ENCODE measurements around the gene FAM131A. TPM values are rescaled to one million over a fixed set of nuclear protein-coding genes. Genes with fewer than 3 reads are reported as not detected.

The FAM131A gene
- total and polyA plus RNA-seq, 5 donors = 26.5 to 41.1 (median 34.3) TPM

DNA sequence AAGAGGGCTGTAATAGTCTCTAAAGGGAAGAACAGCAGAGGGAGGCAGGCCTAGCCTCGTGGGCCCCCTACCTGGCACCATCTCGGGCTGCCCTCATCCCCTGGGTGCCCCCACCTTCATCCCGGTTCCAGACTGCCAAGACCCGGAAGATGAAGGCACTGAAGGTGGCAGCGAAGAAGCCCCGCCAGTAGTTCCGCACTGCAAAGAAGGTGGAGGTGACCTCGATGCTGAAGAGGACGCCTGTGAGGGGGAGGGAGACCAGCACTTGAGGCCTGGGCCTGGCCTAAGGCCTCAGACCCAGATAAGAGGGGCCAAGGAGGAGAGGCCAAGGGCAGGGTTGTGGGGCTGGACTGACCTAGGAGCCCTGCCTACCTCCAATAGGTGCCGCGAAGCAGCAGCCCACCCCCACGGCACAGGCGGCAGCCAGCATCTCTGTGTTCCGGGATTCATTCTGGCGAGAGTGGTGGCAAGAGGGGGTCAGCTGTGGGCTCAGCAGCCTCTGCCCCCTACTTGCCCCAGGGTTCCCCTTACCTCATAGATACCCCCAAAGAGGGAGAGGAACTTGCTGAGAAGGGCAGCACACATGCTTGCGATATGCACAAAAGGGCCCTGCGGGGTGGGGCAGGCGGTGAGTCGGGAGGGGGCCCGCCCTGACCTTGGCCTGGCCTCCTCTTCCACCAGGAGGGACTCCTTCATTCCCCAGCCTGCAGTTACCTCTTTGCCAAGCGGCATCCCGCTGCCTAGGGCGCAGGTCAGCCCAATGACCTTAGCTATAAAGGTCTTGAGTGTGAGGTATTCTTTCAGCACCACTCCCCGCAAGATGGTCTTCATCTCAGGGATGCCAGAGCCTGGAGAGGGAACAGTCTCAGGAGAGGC is 20.1 kb downstream of the FAM131A start:
- WGBS = 90% methylated on average over 24 of the region's 24 CpGs
- Histone ChIP-seq H3K4me3 (ENCODE audit: low read length) (no peak overlapping the region), H3K9me3 (ENCODE audit: control insufficient read depth, low read length) (no peaks in the 10 kb centered on the region), H3K27ac (ENCODE audit: low read length) (no peak overlapping the region), H3K4me1 (ENCODE audit: control insufficient read depth, insufficient read depth, low read length) (peaks cover 10% of the 10 kb centered on the region), H3K27me3 (ENCODE audit: control insufficient read depth, insufficient read depth) (no peaks in the 10 kb centered on the region)
- intact Hi-C loops (cut with DNase I) = no loop called here
- ATAC-seq = no peak
- DNase-seq = peak in 1 of 3 donors; percentile 43

DNA sequence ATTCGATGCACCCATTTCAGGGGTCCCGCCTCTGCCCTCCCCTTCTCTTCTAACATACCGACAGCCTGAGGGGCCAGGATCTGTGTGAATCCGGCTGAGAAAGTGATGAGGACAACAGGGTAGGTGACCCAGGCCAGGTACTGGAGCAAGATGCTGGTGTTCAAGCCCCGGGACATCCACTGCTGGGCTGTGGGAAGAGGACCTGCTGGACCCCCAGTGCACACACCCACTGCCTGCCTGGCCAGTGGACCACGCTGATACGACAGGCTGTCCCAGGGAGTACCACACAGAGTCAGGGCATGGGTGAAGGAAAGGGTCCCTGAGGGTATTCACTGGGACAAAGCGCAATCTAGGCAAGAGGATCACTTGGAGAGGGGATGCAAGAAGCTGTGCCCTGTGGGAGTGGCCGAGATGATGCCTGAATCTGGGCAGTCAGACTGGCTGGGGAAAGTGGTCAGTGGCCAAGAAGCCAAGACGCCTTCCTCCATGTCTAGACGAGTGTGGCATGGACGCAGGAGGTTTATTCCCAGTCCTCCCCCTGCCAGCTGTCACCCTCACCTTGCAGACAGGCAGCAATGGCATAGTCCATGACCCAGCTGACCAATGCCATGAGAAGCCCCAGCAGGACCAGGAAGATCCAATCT is 20.8 kb downstream of the FAM131A start:
- 93% methylated on average over 12 of the region's 12 CpGs for WGBS
- Histone ChIP-seq H3K27ac (ENCODE audit: low read length) (no peak overlapping the region), H3K9me3 (ENCODE audit: control insufficient read depth, low read length) (no peaks in the 10 kb centered on the region), H3K4me1 (ENCODE audit: control insufficient read depth, insufficient read depth, low read length) (peaks cover 10% of the 10 kb centered on the region), H3K27me3 (ENCODE audit: control insufficient read depth, insufficient read depth) (no peaks in the 10 kb centered on the region), H3K4me3 (ENCODE audit: low read length) (no peak overlapping the region)
- intact Hi-C loops (cut with DNase I) = no loop called here
- ATAC-seq = no peak
- no peak for DNase-seq

DNA sequence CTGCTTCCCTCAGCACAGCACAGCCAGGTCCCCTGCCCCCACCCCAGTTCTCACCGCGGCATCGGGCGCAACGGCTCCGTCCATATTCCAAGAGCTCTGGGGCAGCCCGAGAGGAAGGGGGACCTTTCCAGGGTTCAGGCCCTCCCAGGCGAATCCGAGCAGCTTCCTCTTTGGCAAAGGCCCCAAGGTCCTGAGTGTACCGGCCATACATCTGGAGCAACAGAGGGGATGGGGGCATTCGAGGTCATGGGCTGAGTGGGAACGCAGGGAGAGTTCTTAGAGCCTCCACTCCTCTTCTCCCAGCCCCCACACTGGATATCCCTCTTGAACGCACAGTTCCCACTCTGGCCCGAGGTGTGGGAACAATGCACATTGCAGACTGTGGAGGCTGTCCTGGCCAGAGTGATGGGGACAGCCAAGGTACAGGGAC is 21.5 kb downstream of the FAM131A start:
- intact Hi-C loops (cut with DNase I) = no loop called here
- DNase-seq = no peak
- Histone ChIP-seq H3K4me3 (ENCODE audit: low read length) (no peak overlapping the region), H3K9me3 (ENCODE audit: control insufficient read depth, low read length) (no peaks in the 10 kb centered on the region), H3K27me3 (ENCODE audit: control insufficient read depth, insufficient read depth) (no peaks in the 10 kb centered on the region), H3K27ac (ENCODE audit: low read length) (no peak overlapping the region), H3K4me1 (ENCODE audit: control insufficient read depth, insufficient read depth, low read length) (peaks cover 10% of the 10 kb centered on the region)
- 52% methylated on average over 14 of the region's 14 CpGs for WGBS
- no peak for ATAC-seq

DNA sequence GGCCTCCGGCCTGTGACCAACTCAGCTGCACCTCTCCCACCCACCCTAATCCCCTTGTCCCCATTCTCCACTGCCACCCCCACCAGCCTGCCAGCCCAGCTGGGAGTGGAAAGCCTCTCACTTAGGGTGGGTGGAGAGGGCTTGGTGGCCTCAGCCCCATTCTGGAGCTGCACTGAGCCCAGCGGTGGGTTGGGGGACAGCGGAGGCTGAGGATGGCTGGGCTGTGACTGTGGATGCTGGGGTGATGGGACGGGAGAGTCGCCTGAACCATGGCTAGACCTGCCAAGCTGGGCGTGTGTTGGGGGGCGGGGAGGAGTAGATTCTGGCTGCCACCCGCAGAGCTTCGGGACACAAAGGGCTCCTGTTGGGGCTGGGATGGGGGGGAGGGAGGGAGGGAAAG is 22.2 kb downstream of the FAM131A start:
- 64% methylated on average over 9 of the region's 9 CpGs for WGBS
- H3K4me1 ChIP-seq (ENCODE audit: control insufficient read depth, insufficient read depth, low read length) = peaks cover 10% of the 10 kb centered on the region
- DNase-seq (peak in 1 of 3 donors; percentile 63), ATAC-seq (no peak)
- no peak overlapping the region for H3K27ac ChIP-seq (ENCODE audit: low read length)
- intact Hi-C loops (cut with DNase I) = no loop called here
- no peaks in the 10 kb centered on the region for H3K9me3 ChIP-seq (ENCODE audit: control insufficient read depth, low read length)
- no peak overlapping the region for H3K4me3 ChIP-seq (ENCODE audit: low read length)
- no peaks in the 10 kb centered on the region for H3K27me3 ChIP-seq (ENCODE audit: control insufficient read depth, insufficient read depth)

DNA sequence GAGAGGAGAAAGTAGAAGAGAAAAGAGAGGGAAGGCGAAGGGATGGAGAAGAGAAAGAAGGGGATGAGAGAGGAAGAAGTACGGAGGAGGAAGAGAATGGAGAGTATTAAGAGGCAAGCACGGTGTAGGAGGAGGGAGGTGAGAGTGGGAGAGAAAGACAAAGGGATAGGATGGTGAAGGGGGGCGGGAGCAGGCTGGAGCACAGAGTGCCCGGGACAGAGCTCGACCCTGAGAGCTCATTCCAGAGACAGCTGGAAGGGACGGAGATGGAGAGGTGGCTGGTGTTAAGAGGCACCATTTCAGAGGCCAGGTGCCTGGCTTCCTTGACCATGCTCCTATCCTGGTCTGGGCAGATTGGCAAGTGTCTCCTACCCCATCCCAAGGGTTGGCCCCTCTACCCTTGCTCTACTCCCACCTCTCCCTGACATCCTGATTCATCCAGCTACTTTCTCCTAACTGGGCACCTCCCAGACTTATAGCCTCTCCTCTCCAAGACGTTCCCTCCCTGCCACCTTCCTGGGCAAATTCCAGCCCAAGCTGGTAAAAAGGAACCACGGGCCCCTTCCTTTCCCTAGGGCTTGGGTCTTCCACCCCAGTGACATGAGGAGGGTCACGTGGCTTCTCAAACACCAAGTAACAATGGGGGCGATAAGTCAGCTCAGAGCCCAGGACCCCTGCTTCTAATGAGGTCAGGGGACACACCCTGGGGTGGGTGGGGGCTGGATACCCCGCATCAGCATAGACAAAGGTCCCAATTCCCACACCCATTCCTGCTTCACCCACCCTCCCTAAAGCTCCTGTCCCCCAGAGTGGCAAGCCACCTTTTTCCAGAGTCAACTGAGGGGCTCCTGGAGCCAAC is 22.9 kb downstream of the FAM131A start:
- Histone ChIP-seq H3K9me3 (ENCODE audit: control insufficient read depth, low read length) (no peaks in the 10 kb centered on the region), H3K4me3 (ENCODE audit: low read length) (peak overlapping the region; percentile 81), H3K4me1 (ENCODE audit: control insufficient read depth, insufficient read depth, low read length) (peaks cover 10% of the 10 kb centered on the region), H3K27me3 (ENCODE audit: control insufficient read depth, insufficient read depth) (no peaks in the 10 kb centered on the region), H3K27ac (ENCODE audit: low read length) (no peak overlapping the region)
- DNase-seq (no peak), ATAC-seq (no peak)
- 72% methylated on average over 12 of the region's 12 CpGs for WGBS
- intact Hi-C loops (cut with DNase I) = no loop called here

- no peaks in the 10 kb centered on the region for H3K27me3 ChIP-seq (ENCODE audit: control insufficient read depth, insufficient read depth)
- DNase-seq (no peak), ATAC-seq (no peak)
- H3K4me1 ChIP-seq (ENCODE audit: control insufficient read depth, insufficient read depth, low read length) = peaks cover 10% of the 10 kb centered on the region
- peak overlapping the region; percentile 81 for H3K4me3 ChIP-seq (ENCODE audit: low read length)
- no peaks in the 10 kb centered on the region for H3K9me3 ChIP-seq (ENCODE audit: control insufficient read depth, low read length)
- 8% methylated on average over 24 of the region's 24 CpGs for WGBS
- peak overlapping the region; percentile 66 for H3K27ac ChIP-seq (ENCODE audit: low read length)
- intact Hi-C loops (cut with DNase I) = no loop called here
These were observed 23.6 kb downstream of the FAM131A start for GRCh38 chr3:184360929-184361531.

DNA sequence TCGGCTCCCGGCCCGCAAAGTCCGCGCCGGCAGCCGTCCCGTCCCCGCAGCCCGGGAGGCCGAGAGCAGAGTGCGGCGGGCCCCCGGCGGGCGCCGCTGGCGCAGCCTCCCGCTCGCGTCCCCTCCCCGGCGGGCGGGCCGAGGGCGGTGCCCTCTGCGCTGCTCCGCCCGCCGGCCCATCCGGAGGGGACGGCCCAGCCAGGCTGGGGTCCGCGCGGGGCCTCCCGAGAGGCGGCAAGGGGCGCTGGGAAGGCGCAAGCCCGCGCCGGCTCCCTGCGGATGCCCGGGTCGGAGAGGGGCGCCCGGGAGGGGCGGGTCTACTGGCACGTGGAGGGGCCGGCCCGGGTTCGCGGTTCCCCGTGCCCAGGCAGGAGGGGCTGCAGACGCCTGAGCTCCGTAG is 24.1 kb downstream of the FAM131A start, which contains the start of the genes CLCN2 and POLR2H:
TSS of gene CLCN2 (minus strand) at position 74 of the 400 bp plus-strand sequence. CDS start 126 bp downstream, outside the sequence.
TSS of gene POLR2H (plus strand) at position 179 of the 400 bp plus-strand sequence. CDS start 1,783 bp downstream, outside the sequence.
- Histone ChIP-seq H3K9me3 (ENCODE audit: control insufficient read depth, low read length) (no peaks in the 10 kb centered on the region), H3K27ac (ENCODE audit: low read length) (peak within 1 kb of the TSS; percentile 95), H3K27me3 (ENCODE audit: control insufficient read depth, insufficient read depth) (no peaks in the 10 kb centered on the region), H3K4me3 (ENCODE audit: low read length) (peak within 1 kb of the TSS; percentile 81), H3K4me1 (ENCODE audit: control insufficient read depth, insufficient read depth, low read length) (peaks cover 10% of the 10 kb centered on the region)
- intact Hi-C loops (cut with DNase I) = no loop called here
- peak; percentile 70 to 72 for ATAC-seq
- peak; percentile 65 to 86 (median 84) for DNase-seq
- under 1% methylated on average over 56 of the region's 56 CpGs for WGBS

DNA sequence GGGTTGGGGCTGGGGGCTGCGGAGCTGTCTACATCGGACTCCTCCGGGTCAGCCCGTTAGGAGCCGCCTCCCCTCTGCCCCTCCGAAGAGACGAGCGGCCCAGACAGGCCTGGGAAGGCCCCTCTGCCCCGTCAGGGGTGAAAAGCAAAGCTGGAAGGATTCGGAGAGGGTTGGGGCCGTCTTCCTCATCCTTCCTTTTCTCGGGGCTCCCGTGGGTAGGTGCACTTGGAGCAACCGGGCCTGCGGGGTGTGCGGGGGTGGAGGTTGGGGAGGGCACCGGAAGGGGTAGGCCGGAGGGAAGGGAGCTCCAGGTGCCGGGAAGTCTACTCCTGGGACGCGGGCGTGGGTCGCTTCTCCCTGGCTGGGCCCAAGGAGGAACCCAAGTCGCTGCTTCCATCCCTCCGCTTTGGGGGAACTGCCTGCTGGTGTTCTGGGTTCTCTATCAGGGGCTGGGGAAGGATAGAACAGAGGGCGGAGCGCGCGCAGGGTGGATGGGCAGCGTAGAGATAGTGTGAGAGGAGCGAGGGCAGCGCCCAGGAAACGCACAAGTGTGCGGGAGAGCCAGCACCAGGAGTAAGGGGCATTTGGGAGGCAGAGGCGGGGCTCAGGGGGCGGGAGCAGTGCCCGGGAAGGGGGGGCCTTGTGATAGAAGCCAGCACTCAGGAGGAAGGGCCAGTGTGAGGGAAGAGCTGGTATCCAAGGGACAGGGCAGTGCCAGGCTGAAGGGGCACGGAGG is 24.7 kb downstream of the FAM131A start:
- DNase-seq (peak; percentile 79 to 90 (median 88)), ATAC-seq (peak; percentile 51 to 62)
- Histone ChIP-seq H3K9me3 (ENCODE audit: control insufficient read depth, low read length) (no peaks in the 10 kb centered on the region), H3K4me1 (ENCODE audit: control insufficient read depth, insufficient read depth, low read length) (peaks cover 10% of the 10 kb centered on the region), H3K27me3 (ENCODE audit: control insufficient read depth, insufficient read depth) (no peaks in the 10 kb centered on the region), H3K4me3 (ENCODE audit: low read length) (peak overlapping the region; percentile 81), H3K27ac (ENCODE audit: low read length) (peak overlapping the region; percentile 95)
- under 1% methylated on average over 38 of the region's 38 CpGs for WGBS
- intact Hi-C loops (cut with DNase I) = loop anchor here in 1 of 4 donors (2.0 kb wide), 1 partner anchor 47 kb away; the partner anchor contains the start of gene EIF4G1

DNA sequence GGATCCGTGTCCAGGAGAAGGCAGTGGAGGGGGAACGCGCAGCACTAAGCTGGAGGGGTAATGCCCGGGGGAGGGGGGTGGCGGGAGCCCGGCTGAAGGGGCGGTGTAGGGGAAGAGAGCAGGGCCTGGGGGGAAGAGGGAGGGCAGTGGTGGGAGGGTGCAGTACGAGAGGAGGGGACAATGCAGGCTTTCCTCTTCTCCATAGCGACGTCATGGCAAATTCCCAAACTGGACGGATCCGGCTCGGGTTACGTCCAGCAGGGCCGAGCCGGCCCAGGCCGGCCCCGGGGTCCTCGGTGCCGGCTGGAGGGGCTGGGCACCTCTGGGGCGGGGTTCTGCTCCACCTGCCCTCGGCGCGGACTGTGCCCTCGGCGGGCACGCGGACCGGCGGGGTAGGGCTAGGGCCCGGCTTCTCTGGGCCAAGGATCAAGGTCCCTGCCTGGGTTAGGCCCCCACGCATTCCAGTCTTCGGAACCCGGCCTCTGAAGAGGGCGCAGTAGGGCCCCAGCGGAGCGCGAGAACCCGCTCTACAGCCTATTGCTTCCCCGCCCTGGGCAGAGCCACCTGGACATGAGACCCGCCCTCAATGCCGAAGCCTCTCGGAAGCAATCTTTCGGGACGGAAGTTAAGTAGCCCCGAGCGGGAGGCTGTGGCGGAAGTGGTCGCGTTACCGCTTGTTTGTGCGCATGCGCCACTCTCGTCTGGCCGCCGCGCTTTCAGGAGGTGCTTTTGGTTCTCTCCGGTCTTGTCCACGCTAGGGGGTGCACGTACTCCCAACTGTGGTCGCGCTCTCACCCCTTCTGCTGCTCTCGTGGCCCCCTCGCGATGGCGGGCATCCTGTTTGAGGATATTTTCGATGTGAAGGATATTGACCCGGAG is 25.5 kb downstream of the FAM131A start:
- intact Hi-C loops (cut with DNase I) = loop anchor here in 1 of 4 donors (2.0 kb wide), 1 partner anchor 48 kb away; the partner anchor contains the start of gene EIF4G1

More for the DNA sequence above, 25.5 kb downstream of the FAM131A start:
- peak overlapping the region; percentile 81 for H3K4me3 ChIP-seq (ENCODE audit: low read length)
- H3K9me3 ChIP-seq (ENCODE audit: control insufficient read depth, low read length) = no peaks in the 10 kb centered on the region
- peak; percentile 83 to 87 for ATAC-seq
- peak overlapping the region; percentile 95 for H3K27ac ChIP-seq (ENCODE audit: low read length)
- H3K27me3 ChIP-seq (ENCODE audit: control insufficient read depth, insufficient read depth) = no peaks in the 10 kb centered on the region
- peaks cover 10% of the 10 kb centered on the region for H3K4me1 ChIP-seq (ENCODE audit: control insufficient read depth, insufficient read depth, low read length)
- DNase-seq = peak; percentile 96 to 98 (median 97)
- WGBS = under 1% methylated on average over 68 of the region's 68 CpGs
